Neural progenitor cell (in vitro differentiated cells): ENCODE measurements around the gene HIP1R. TPM values are rescaled to one million over a fixed set of nuclear protein-coding genes. Genes with fewer than 3 reads are reported as not detected.

ENCODE experiments used
- DNase-seq: peaks from one replicate; pipeline ENCODE4 v3.0.0-alpha.2; 2016; ENCODE audit warnings: low spot score
- H2AFZ ChIP-seq: fragments of 200-600 bp; sonication (generic); replicated peaks from 2 replicates; pipeline ENCODE4 v1.6.1; 2016; ENCODE audit warnings: antibody characterized with exemption
- H3F3A ChIP-seq: fragments of 200-600 bp; sonication (generic); 2 replicates; pipeline ENCODE4 v1.6.1; 2016; ENCODE audit warnings: antibody characterized with exemption, low read depth
- H3K27ac ChIP-seq: fragments of 200-600 bp; sonication (generic); 2 replicates; pipeline ENCODE4 v1.5.1; 2016; ENCODE audit warnings: mild to moderate bottlenecking
- H3K27me3 ChIP-seq: fragments of 200-600 bp; sonication (generic); 2 replicates; pipeline ENCODE4 v1.6.1; 2016; ENCODE audit warnings: mild to moderate bottlenecking, moderate library complexity
- H3K36me3 ChIP-seq: fragments of 200-600 bp; sonication (generic); 2 replicates; pipeline ENCODE4 v1.5.1; 2016
- H3K4me1 ChIP-seq: fragments of 200-600 bp; sonication (generic); 2 replicates; pipeline ENCODE4 v1.6.1; 2016; ENCODE audit warnings: mixed run types
- H3K4me2 ChIP-seq: fragments of 200-600 bp; sonication (generic); 2 replicates; pipeline ENCODE4 v1.6.1; 2016
- H3K4me3 ChIP-seq: fragments of 200-600 bp; sonication (generic); 2 replicates; pipeline ENCODE4 v1.5.1; 2016
- H3K79me2 ChIP-seq: fragments of 200-600 bp; sonication (generic); 2 replicates; pipeline ENCODE4 v1.6.1; 2016; ENCODE audit warnings: low read depth
- H3K9ac ChIP-seq: fragments of 200-600 bp; sonication (generic); 2 replicates; pipeline ENCODE4 v1.6.1; 2016
- H3K9me3 ChIP-seq: fragments of 200-600 bp; sonication (generic); 2 replicates; pipeline ENCODE4 v1.5.1; 2016; ENCODE audit warnings: low read depth
- H4K20me1 ChIP-seq: fragments of 200-600 bp; sonication (generic); 2 replicates; pipeline ENCODE4 v1.6.1; 2016; ENCODE audit warnings: low read depth
- H3K27ac Mint-ChIP-seq: 3 replicates; pipeline ENCODE4 v1.8.0; 2021; ENCODE audit warnings: mixed read lengths
- H3K27me3 Mint-ChIP-seq: 2 replicates; pipeline ENCODE4 v1.8.0; 2022; ENCODE audit warnings: low read depth, mild to moderate bottlenecking, inconsistent platforms, moderate library complexity, mixed read lengths; ENCODE audit not compliant: insufficient read depth
- H3K36me3 Mint-ChIP-seq: 3 replicates; pipeline ENCODE4 v1.8.0; 2021; ENCODE audit warnings: mixed read lengths
- H3K4me1 Mint-ChIP-seq: 3 replicates; pipeline ENCODE4 v1.8.0; 2021; ENCODE audit warnings: mixed read lengths
- H3K4me3 Mint-ChIP-seq: 3 replicates; pipeline ENCODE4 v1.8.0; 2021; ENCODE audit warnings: mild to moderate bottlenecking, moderate library complexity, mixed read lengths
- H3K9me3 Mint-ChIP-seq: 3 replicates; pipeline ENCODE4 v1.8.0; 2020; ENCODE audit warnings: mixed read lengths
- EZH2 ChIP-seq: fragments of 200-600 bp; sonication (generic); IDR thresholded peaks from 2 replicates; pipeline ENCODE4 v1.6.1; 2017; ENCODE audit warnings: antibody characterized with exemption, mild to moderate bottlenecking, moderate library complexity
- EZH2phosphoT487 ChIP-seq: fragments of 200-600 bp; sonication (generic); IDR thresholded peaks from 2 replicates; pipeline ENCODE4 v1.6.1; 2017; ENCODE audit warnings: antibody characterized with exemption
- total RNA-seq: library from RNA; depleted of rRNA; stranded (reverse); fragments of >200 nt; gene quantifications from 2 replicates; pipeline ENCODE4 v1.2.3, GENCODE V29; 2015; ENCODE audit warnings: low replicate concordance
- TF ChIP-seq, protein P1 (sequence below): fragments of 200-600 bp; sonication (generic); IDR thresholded peaks from 2 replicates; pipeline ENCODE4 v1.5.1; 2017; ENCODE audit warnings: antibody characterized with exemption, mild to moderate bottlenecking

HIP1R gene
- total RNA-seq, 1 donor from 2014 or later: 19.3 TPM

DNA sequence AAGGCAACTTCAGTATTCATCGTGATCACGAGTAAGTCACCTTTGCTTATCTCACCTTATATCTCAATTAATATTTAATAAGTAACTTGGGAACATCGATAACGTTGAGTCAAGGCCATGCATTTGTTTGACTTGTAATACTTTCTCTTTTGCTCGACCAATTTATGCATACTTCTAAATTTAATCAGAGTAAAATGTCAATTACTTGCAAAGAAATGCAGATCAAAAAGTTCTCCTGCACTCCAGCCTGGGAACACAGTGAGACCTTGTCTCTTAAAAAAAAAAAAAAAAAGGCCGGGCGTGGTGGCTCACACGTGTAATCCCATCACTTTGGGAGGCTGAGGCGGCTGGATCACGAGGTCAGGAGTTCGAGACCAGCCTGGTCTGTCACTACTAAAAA is 11.8 kb upstream of the HIP1R start:
- Histone ChIP-seq H3K9me3 (no peaks in the 10 kb centered on the region), H4K20me1 (no peaks in the 10 kb centered on the region), H3F3A (no peaks in the 10 kb centered on the region), H3K4me3 (no peak overlapping the region), H3K79me2 (no peaks in the 10 kb centered on the region), H3K9ac (no peak overlapping the region), H3K27me3 (peaks cover 27% of the 10 kb centered on the region), H3K4me2 (no peak overlapping the region), H3K36me3 (no peaks in the 10 kb centered on the region), H3K27ac (no peak overlapping the region), H3K4me1 (peaks cover 13% of the 10 kb centered on the region), H2AFZ (no peak overlapping the region)
- DNase-seq: no peak
- H3K27me3 Mint-ChIP-seq: peaks cover 5% of the 10 kb centered on the region
- no peak overlapping the region for H3K27ac Mint-ChIP-seq
- H3K9me3 Mint-ChIP-seq: no peaks in the 10 kb centered on the region
- H3K4me1 Mint-ChIP-seq: peaks cover 24% of the 10 kb centered on the region
- TF ChIP-seq EZH2 (no peak), EZH2phosphoT487 (no peak)
- TF ChIP-seq, protein P1, sequence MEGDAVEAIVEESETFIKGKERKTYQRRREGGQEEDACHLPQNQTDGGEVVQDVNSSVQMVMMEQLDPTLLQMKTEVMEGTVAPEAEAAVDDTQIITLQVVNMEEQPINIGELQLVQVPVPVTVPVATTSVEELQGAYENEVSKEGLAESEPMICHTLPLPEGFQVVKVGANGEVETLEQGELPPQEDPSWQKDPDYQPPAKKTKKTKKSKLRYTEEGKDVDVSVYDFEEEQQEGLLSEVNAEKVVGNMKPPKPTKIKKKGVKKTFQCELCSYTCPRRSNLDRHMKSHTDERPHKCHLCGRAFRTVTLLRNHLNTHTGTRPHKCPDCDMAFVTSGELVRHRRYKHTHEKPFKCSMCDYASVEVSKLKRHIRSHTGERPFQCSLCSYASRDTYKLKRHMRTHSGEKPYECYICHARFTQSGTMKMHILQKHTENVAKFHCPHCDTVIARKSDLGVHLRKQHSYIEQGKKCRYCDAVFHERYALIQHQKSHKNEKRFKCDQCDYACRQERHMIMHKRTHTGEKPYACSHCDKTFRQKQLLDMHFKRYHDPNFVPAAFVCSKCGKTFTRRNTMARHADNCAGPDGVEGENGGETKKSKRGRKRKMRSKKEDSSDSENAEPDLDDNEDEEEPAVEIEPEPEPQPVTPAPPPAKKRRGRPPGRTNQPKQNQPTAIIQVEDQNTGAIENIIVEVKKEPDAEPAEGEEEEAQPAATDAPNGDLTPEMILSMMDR: no peak
- H3K36me3 Mint-ChIP-seq: no peaks in the 10 kb centered on the region
- no peak overlapping the region for H3K4me3 Mint-ChIP-seq

DNA sequence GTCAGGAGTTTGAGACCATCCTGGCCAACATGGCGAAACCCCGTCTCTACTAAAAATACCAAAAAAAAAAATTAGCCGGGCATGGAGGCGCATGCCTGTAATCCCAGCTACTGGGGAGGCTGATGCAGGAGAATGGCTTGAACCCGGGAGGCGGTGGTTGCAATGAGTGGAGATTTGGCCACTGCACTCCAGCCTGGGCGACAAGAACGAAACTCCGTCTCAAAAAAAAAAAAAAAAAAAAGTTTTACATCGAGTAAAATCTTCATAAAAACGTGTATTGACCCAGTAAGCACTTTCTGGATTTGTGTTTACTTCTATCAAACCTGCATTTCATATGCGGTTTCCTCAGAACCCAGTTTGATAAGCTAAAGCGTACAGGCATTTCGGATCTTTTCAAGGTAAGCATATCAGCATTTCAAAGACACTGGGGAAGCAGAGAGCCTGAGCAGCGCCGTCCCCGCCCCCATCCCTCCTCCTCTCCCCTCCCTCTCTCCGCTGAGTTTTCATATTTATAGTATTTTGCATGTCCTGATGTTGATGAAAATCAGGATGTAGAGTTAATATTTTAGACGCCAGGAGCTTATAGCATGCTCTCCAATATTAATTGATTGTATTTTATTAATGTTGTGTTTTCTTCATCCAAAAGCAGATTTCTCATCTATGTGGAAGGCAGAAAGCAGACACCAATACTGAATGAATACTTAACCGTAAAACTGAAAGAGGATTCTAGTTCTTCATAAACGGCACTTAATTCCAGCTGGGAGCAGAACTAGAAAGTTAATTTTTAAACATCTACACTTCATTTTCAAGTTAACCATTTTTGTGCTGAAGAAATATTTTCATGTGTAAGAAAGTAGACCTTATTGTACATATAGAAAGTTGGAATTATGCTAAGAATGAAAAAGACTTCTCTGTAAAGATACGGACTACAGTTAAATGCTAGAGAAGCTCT is 9.2 kb upstream of the HIP1R start:
- Histone ChIP-seq H3K79me2 (no peaks in the 10 kb centered on the region), H3K27me3 (peaks cover 42% of the 10 kb centered on the region), H3K27ac (no peak overlapping the region), H3K9ac (no peak overlapping the region), H4K20me1 (no peaks in the 10 kb centered on the region), H3F3A (no peaks in the 10 kb centered on the region), H3K4me1 (peaks cover 13% of the 10 kb centered on the region), H3K9me3 (no peaks in the 10 kb centered on the region), H3K4me3 (peak overlapping the region; percentile 36), H2AFZ (no peak overlapping the region), H3K4me2 (peak overlapping the region; percentile 58), H3K36me3 (no peaks in the 10 kb centered on the region)
- Mint-ChIP-seq H3K4me1 (peaks cover 20% of the 10 kb centered on the region), H3K27me3 (peaks cover 3% of the 10 kb centered on the region), H3K9me3 (no peaks in the 10 kb centered on the region), H3K4me3 (peak overlapping the region; percentile 73), H3K27ac (no peak overlapping the region), H3K36me3 (no peaks in the 10 kb centered on the region)
- peak; percentile 39 for DNase-seq
- TF ChIP-seq EZH2 (no peak), EZH2phosphoT487 (no peak)
- TF ChIP-seq, protein P1: no peak

DNA sequence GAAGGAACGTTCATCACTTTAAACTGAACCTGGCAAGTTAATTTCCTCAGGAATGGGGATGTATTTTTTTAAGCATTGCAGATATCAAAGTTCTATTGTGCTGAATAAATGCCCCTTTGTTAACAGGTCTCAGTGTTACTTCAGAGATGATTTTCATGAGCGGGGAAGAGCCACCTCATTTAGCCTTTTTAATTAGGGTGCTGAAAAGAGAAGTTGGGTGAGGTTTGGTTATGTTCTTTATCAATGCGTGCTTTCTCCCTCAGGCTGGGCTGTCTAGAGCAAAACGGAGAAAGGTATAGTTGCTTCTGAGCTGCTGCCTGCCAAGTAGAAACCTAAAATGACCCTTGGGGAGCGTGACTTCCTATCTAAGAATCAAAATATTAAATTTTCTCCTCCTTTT is 8.0 kb upstream of the HIP1R start:
- no peak overlapping the region for H2AFZ ChIP-seq
- H3K36me3 ChIP-seq: no peaks in the 10 kb centered on the region
- H4K20me1 ChIP-seq: no peaks in the 10 kb centered on the region
- no peak overlapping the region for H3K4me3 ChIP-seq
- no peaks in the 10 kb centered on the region for H3K9me3 ChIP-seq
- no peak overlapping the region for H3K4me3 Mint-ChIP-seq
- no peaks in the 10 kb centered on the region for H3F3A ChIP-seq
- no peaks in the 10 kb centered on the region for H3K36me3 Mint-ChIP-seq
- H3K79me2 ChIP-seq: no peaks in the 10 kb centered on the region
- peaks cover 42% of the 10 kb centered on the region for H3K27me3 ChIP-seq
- no peak overlapping the region for H3K4me2 ChIP-seq
- DNase-seq: no peak
- H3K4me1 Mint-ChIP-seq: peaks cover 19% of the 10 kb centered on the region
- H3K27ac Mint-ChIP-seq: no peak overlapping the region
- TF ChIP-seq, protein P1: no peak
- no peak for TF ChIP-seq EZH2
- no peak for TF ChIP-seq EZH2phosphoT487
- H3K9me3 Mint-ChIP-seq: no peaks in the 10 kb centered on the region
- no peak overlapping the region for H3K9ac ChIP-seq
- H3K4me1 ChIP-seq: peaks cover 13% of the 10 kb centered on the region
- peaks cover 2% of the 10 kb centered on the region for H3K27me3 Mint-ChIP-seq
- no peak overlapping the region for H3K27ac ChIP-seq
